RPMI7951 (cell line): ENCODE measurements around the gene PEX14. TPM values are rescaled to one million over a fixed set of nuclear protein-coding genes. Genes with fewer than 3 reads are reported as not detected.

Experiments used
- total RNA-seq: library from RNA; depleted of rRNA; stranded (reverse); fragments of >200 nt; shearing (Covaris generic); gene quantifications from 2 replicates; pipeline ENCODE4 v1.2.3, GENCODE V29; 2014; rRNA removed

The PEX14 gene
- total RNA-seq, 1 experiment from 2014 or later: 21.5 TPM

Other genes with a start within 250 kb of the PEX14 start
- gene PGD, start 75.9 kb upstream of the PEX14 start, total RNA-seq: 68.9 and 79.9 TPM in 2 replicates
- 19.0 and 28.5 TPM in 2 replicates for gene CENPS, start 44.5 kb upstream of the PEX14 start, total RNA-seq
- gene CORT, start 24.9 kb upstream of the PEX14 start, total RNA-seq: not detected in 2 replicates
- gene DFFA, start 2.4 kb upstream of the PEX14 start, total RNA-seq: 27.4 and 44.4 TPM in 2 replicates